Activated CD8-positive, alpha-beta memory T cell treated with anti-CD3 and anti-CD28 coated beads for 36 hours (primary cell): ENCODE results near the gene HACD2. TPM values are rescaled to one million over a fixed set of nuclear protein-coding genes. Genes with fewer than 3 reads are reported as not detected.

Source experiments
- CTCF ChIA-PET: fragments of 350-600 bp; sonication (Branson Sonifier 250); formaldehyde crosslinking; loops from one replicate; lab custom pipeline; 2021; ENCODE audit warnings: antibody characterized with exemption; lab: Charles Lee
- POLR2A ChIA-PET: fragments of 350-600 bp; sonication (Branson Sonifier 250); formaldehyde crosslinking; loops from one replicate; lab custom pipeline; 2021; ENCODE audit warnings: antibody characterized with exemption; lab: Charles Lee
- total RNA-seq, 2 experiments: library from RNA; stranded (reverse); gene quantifications; one replicate each; pipeline ENCODE4 v1.2.3, GENCODE V29; 2021

HACD2 gene, protein sequence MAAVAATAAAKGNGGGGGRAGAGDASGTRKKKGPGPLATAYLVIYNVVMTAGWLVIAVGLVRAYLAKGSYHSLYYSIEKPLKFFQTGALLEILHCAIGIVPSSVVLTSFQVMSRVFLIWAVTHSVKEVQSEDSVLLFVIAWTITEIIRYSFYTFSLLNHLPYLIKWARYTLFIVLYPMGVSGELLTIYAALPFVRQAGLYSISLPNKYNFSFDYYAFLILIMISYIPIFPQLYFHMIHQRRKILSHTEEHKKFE
- 10 to 100 TPM; 33.7 to 34.5 TPM for total RNA-seq

DNA sequence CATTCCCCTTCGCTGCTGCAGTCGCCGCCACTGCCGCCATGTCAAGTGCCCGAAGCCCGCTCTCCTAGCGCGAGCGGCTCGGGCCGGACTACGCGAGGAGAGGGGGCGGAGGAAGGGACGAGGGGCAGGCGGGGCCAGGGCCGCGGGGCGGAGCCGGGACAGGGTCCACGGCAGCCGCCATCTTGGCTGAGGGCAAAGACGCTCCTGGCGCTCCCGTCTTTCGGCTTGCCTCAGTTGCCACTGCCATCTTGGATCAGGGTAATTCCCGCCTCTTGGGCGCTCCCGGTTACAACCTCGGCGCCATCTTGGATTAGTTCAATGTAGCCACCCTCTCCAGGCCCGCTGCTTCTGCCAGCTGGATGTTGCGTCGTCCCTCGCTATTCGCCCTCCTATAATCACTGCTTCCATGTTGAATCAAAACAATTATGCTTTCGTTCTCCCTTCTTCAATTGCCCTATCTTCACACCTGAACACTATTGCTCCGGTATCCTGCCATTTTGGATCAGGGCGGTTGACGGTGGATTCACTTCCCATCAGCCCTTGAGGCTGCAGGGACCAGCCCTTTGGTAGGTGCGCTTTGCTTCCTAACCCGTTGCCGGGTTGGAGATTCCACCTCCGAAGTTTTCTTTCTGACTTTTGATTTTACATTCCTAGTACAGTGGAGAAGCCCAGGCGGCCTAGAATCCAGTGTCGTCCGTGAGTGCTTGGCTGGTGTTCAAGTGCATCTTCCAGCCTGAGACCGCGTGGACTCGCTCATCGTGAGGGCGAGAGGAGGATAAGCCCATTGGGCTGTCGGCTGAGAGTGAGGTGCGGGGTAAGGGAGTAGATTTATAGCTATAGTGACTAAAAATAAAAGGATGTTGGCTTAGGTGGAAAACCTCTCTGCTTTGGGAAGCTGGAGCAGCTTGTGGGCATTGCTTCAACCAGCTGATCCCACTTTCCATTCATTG is at the start of gene HACD2:
Gene HACD2, minus strand, starts transcription at position 66 of the 950 bp plus-strand sequence. Its CDS starts 26 bp downstream, at position 40.
- ChIA-PET CTCF (interaction anchor here (0.9 kb wide), 1 partner anchor 25 kb away, joined by 3 read pairs; no protein-coding TSS in a partner anchor), POLR2A (interaction anchor here (0.9 to 1.1 kb wide), 3 partner anchors 9 to 384 kb away, joined by 3 to 4 read pairs (median 3); partner anchors contain the start of gene SEC22A)

GRCh38 chr3:123634149-123635051 is 49.5 kb upstream of the HACD2 start:
- ChIA-PET CTCF (no interaction called here), POLR2A (no interaction called here)

DNA sequence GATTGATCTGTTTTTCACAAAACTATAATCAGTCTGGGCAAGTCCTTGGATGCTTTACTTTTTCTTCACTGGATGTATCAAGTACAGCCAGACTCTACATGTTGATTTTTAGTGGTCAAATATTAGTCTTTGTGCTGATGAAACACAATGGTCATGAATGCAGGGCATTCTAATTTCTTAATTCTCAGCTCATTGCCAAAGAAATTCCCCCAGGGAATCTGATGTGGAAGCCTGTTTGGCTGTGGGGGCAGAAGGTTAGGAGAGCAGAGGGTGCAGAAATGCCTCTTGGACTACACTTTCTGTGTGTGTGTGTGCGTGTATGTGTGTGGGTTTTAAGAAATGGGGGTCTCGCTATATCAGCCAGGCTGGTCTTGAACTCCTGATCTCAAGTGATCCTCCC is 48.7 kb upstream of the HACD2 start:
- ChIA-PET CTCF (no interaction called here), POLR2A (no interaction called here)

- POLR2A ChIA-PET = no interaction called here
- CTCF ChIA-PET = no interaction called here
Observed at GRCh38 chr3:123632161-123632655, 47.4 kb upstream of the HACD2 start.

- ChIA-PET POLR2A (no interaction called here), CTCF (no interaction called here)
Observed at GRCh38 chr3:123629747-123630047, 44.8 kb upstream of the HACD2 start.

GRCh38 chr3:123628996-123629746 is 44.3 kb upstream of the HACD2 start:
- POLR2A ChIA-PET = no interaction called here
- CTCF ChIA-PET = no interaction called here

DNA sequence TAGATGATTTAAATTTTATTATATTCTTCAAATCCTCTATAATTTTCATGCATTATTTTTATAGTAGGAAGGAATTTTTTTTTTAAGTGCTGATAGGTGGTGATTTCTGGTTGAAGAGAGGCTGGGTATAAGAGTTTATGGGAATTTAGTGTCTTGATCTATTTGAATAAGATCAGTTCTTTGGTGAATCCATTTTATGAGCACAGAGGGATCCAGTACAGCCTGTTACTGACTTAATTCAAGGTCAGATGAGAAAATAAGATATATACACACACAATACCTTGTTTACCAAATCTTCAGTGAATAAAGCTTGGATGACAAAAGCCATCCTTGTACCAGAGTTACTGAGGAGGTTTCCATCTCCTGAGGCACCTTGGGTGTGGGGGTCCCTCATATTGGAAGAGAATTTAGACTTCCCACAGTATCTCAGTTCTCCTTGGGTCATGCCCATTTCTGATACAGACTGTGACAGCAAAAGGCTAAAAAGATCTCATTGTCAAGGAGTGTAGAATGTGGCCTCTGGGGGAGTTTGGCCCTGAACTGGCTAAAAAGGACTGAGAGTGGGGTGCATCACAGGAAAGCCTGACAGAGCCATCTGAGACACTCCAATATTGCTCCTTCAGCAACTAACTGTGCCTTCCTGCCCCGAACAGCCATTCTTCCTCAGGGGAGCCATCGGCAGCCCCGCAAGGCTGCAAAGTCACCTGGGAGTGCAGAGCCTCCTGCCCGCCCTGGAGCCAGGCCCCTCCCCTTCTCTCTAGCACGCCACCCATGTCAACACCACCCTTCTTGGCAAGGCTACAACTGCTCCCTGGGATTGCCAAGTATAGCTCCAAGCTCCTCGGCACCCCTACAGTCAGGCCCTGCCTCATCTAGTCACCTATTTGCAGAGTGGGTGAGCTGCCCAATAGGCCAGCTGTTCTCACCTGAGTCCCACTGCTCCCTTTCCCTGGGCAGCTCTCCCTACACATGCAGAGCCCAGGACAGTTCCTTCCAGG is 43.1 kb upstream of the HACD2 start:
- ChIA-PET CTCF (no interaction called here), POLR2A (no interaction called here)

GRCh38 chr3:123626881-123627280 is 42.0 kb upstream of the HACD2 start:
- ChIA-PET POLR2A (no interaction called here), CTCF (no interaction called here)

- ChIA-PET CTCF (interaction anchor here (0.7 kb wide), 1 partner anchor 30 kb away, joined by 3 read pairs; no protein-coding TSS in a partner anchor), POLR2A (no interaction called here)
Observed at GRCh38 chr3:123624302-123624701, 39.4 kb upstream of the HACD2 start.

GRCh38 chr3:123623346-123623880 is 38.6 kb upstream of the HACD2 start:
- ChIA-PET CTCF (interaction anchor here (0.7 kb wide), 1 partner anchor 31 kb away, joined by 3 read pairs; no protein-coding TSS in a partner anchor), POLR2A (no interaction called here)

GRCh38 chr3:123622766-123623165 is 37.9 kb upstream of the HACD2 start:
- ChIA-PET POLR2A (no interaction called here), CTCF (no interaction called here)

- CTCF ChIA-PET = no interaction called here
- POLR2A ChIA-PET = no interaction called here
Observed at GRCh38 chr3:123621850-123622189, 37.0 kb upstream of the HACD2 start.

GRCh38 chr3:123621186-123621849 is 36.5 kb upstream of the HACD2 start:
- ChIA-PET CTCF (no interaction called here), POLR2A (no interaction called here)

DNA sequence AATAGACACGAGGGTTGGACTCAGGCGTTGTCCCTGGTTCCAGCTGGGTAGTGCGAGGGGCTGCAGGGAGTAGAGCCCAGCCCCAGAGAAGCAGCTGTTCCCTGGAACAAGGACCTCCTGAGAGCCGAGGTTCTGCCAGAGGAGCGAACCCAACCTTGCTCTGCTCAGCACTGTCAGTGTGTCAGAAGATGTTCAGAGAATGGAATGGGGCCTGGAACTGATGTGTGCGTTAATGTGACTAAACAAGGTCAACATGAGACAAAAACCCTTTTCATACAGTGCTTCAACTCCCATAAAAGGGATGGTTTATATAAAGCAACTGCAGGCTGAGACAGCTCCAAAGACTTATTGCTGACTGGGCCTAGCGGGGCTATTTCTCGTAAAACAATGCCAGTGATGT is 35.5 kb upstream of the HACD2 start:
- ChIA-PET POLR2A (no interaction called here), CTCF (interaction anchor here (1.0 kb wide), 1 partner anchor 15 kb away, joined by 3 read pairs; no protein-coding TSS in a partner anchor)

GRCh38 chr3:123618768-123619484 is 34.1 kb upstream of the HACD2 start:
- ChIA-PET CTCF (no interaction called here), POLR2A (no interaction called here)

DNA sequence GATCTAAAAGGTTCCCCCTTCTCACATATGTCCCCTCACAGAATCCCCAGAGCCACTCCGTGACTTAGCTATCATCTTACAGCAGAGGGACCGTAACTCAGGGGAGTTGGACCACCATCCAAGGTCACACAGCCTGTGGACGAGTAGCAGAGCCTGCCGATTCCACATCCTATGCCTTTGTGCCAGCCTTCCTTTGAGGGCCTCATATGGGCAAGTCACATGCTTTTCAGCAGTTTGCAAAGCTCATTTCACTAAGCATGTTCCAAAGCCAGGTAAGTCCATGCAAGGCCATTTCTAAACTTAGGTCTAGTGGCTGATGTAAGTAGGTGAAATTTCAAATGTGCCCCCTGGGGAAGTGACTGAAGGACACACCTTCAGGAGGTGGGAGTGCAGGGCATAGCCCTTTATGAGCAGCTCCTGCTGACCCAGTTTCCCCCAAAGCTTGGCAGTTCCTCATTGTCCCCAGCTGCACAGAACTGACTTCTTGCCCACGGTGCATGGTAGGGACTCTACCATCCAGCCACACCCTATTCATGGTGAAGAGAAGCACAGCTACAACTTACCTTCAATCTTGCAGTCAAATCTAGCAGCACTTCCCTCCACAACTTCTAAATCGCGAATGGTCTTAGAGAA is 33.3 kb upstream of the HACD2 start:
- ChIA-PET CTCF (no interaction called here), POLR2A (no interaction called here)
